Mesenchymal stem cell (in vitro differentiated cells and primary cell): ENCODE data around the gene BTBD2.

Experiments
- DNase-seq: peaks from one replicate; pipeline ENCODE4 v3.0.0-alpha.2; 2013
- H2AFZ ChIP-seq: one replicate; pipeline ENCODE4 v1.6.1; 2013; ENCODE audit warnings: low read depth, mild to moderate bottlenecking, control low read depth, inconsistent platforms, low read length, moderate library complexity
- H2AK5ac ChIP-seq: 2 replicates; pipeline ENCODE4 v1.6.1; 2013; ENCODE audit warnings: low read length, moderate library complexity, mild to moderate bottlenecking, inconsistent platforms; ENCODE audit not compliant: severe bottlenecking
- H2BK120ac ChIP-seq: one replicate; pipeline ENCODE4 v1.6.1; 2013; ENCODE audit warnings: low read depth, mild to moderate bottlenecking, inconsistent platforms, low read length, moderate library complexity
- H2BK12ac ChIP-seq, 2 experiments: one replicate each; pipeline ENCODE4 v1.6.1; 2013; ENCODE audit warnings: inconsistent platforms in 2 of 2, low read length in 2 of 2, mild to moderate bottlenecking in 2 of 2, moderate library complexity in 2 of 2, control low read depth in 1 of 2
- H2BK15ac ChIP-seq: one replicate; pipeline ENCODE4 v1.6.1; 2013; ENCODE audit warnings: mild to moderate bottlenecking, low read depth, inconsistent platforms; ENCODE audit not compliant: poor library complexity, severe bottlenecking
- H2BK5ac ChIP-seq: 2 replicates; pipeline ENCODE4 v1.6.1; 2013; ENCODE audit warnings: low read depth, mild to moderate bottlenecking, low read length, control low read depth, inconsistent platforms; ENCODE audit not compliant: poor library complexity, severe bottlenecking
- H3K14ac ChIP-seq, 2 experiments: one replicate each; pipeline ENCODE4 v1.6.1; 2013; ENCODE audit warnings: inconsistent platforms in 2 of 2, low read length in 2 of 2, control low read depth in 1 of 2, mild to moderate bottlenecking in 1 of 2, moderate library complexity in 1 of 2
- H3K18ac ChIP-seq, 2 experiments: one replicate each; pipeline ENCODE4 v1.6.1; 2013; ENCODE audit warnings: inconsistent platforms in 2 of 2, low read length in 2 of 2, control low read depth in 1 of 2, low read depth in 1 of 2, mild to moderate bottlenecking in 1 of 2
- H3K23ac ChIP-seq, 2 experiments: one replicate each; pipeline ENCODE4 v1.6.1; 2013; ENCODE audit warnings: inconsistent platforms in 2 of 2, low read length in 2 of 2, mild to moderate bottlenecking in 2 of 2, moderate library complexity in 2 of 2, control low read depth in 1 of 2
- H3K27ac ChIP-seq: 2 replicates; pipeline ENCODE4 v1.5.1; 2013; ENCODE audit warnings: mild to moderate bottlenecking, moderate library complexity, low read length, control low read depth, inconsistent platforms; ENCODE audit not compliant: poor library complexity, severe bottlenecking
- H3K27me3 ChIP-seq, 2 experiments: 2 replicates each; pipeline versions ENCODE4 v1.6.1 to v1.7.0; 2013; ENCODE audit warnings: low read length in 2 of 2, mild to moderate bottlenecking in 2 of 2, moderate library complexity in 2 of 2, control low read depth in 1 of 2, inconsistent platforms in 1 of 2; ENCODE audit not compliant: control insufficient read depth in 1 of 2, insufficient read depth in 1 of 2
- H3K36me3 ChIP-seq, 2 experiments: 2 replicates each; pipeline versions ENCODE4 v1.6.1 to v1.7.0; 2013; ENCODE audit warnings: low read length in 2 of 2, control low read depth in 1 of 2, inconsistent platforms in 1 of 2, low read depth in 1 of 2, mild to moderate bottlenecking in 1 of 2; ENCODE audit not compliant: insufficient read depth in 2 of 2, control insufficient read depth in 1 of 2
- H3K4ac ChIP-seq, 2 experiments: one replicate each; pipeline ENCODE4 v1.6.1; 2013; ENCODE audit warnings: inconsistent platforms in 2 of 2, low read length in 2 of 2, mild to moderate bottlenecking in 2 of 2, moderate library complexity in 2 of 2, control low read depth in 1 of 2, low read depth in 1 of 2
- H3K4me1 ChIP-seq: 2 replicates; pipeline ENCODE4 v1.6.1; 2013; ENCODE audit warnings: low read depth, low read length, control low read depth; ENCODE audit not compliant: control insufficient read depth, insufficient read depth
- H3K4me2 ChIP-seq: 2 replicates; pipeline ENCODE4 v1.6.1; 2013; ENCODE audit warnings: low read length, mild to moderate bottlenecking, inconsistent platforms; ENCODE audit not compliant: poor library complexity, severe bottlenecking
- H3K4me3 ChIP-seq, 2 experiments: 2 replicates each; pipeline versions ENCODE4 v1.5.1 to v1.7.0; 2013; ENCODE audit warnings: low read length in 2 of 2, mild to moderate bottlenecking in 2 of 2, control low read depth in 1 of 2, low read depth in 1 of 2; ENCODE audit not compliant: insufficient read depth in 1 of 2
- H3K79me1 ChIP-seq: replicated peaks from 2 replicates; pipeline ENCODE4 v1.6.1; 2013; ENCODE audit warnings: mild to moderate bottlenecking, control low read depth, low read length, inconsistent platforms; ENCODE audit not compliant: poor library complexity, severe bottlenecking
- H3K9ac ChIP-seq: 2 replicates; pipeline ENCODE4 v1.7.0; 2013; ENCODE audit warnings: mild to moderate bottlenecking, low read length, moderate library complexity
- H3K9me3 ChIP-seq: 2 replicates; pipeline ENCODE4 v1.7.0; 2013; ENCODE audit warnings: mild to moderate bottlenecking, low read length; ENCODE audit not compliant: control insufficient read depth
- H4K8ac ChIP-seq: one replicate; pipeline ENCODE4 v1.6.1; 2013; ENCODE audit warnings: inconsistent platforms, mild to moderate bottlenecking, low read length, moderate library complexity
- H4K91ac ChIP-seq: one replicate; pipeline ENCODE4 v1.6.1; 2013; ENCODE audit warnings: mild to moderate bottlenecking, low read length, inconsistent platforms
- WGBS: methylation state at CpG from one replicate; pipeline ENCODE4 v1.1.7; 2013; ENCODE audit warnings: mixed read lengths; 5-methylcytosine and 5-hydroxymethylcytosine counted together

BTBD2 gene

GRCh38 chr19:2047449-2048103 is 32.1 kb upstream of the BTBD2 start:
- 84% methylated on average over 20 of the region's 22 CpGs for WGBS
- peak overlapping the region; percentile 2 for H4K91ac ChIP-seq
- H2AK5ac ChIP-seq = no peak overlapping the region
- H3K27me3 ChIP-seq = no peaks in the 10 kb centered on the region
- H3K9ac ChIP-seq = no peak overlapping the region
- no peak overlapping the region for H2AFZ ChIP-seq
- peak; percentile 61 for DNase-seq
- peaks cover 48 to 66% of the 10 kb centered on the region in 2 experiments for H3K36me3 ChIP-seq
- H3K79me1 ChIP-seq = peaks cover 38% of the 10 kb centered on the region
- H2BK15ac ChIP-seq = no peak overlapping the region
- no peak overlapping the region for H2BK120ac ChIP-seq
- peak overlapping the region in 1 of 2 experiments; percentile 29 for H3K14ac ChIP-seq
- no peak overlapping the region for H3K27ac ChIP-seq
- H2BK12ac ChIP-seq = no peak overlapping the region
- H2BK5ac ChIP-seq = no peak overlapping the region
- no peaks in the 10 kb centered on the region for H3K9me3 ChIP-seq
- peak overlapping the region in 1 of 2 experiments; percentile 43 for H3K18ac ChIP-seq
- no peak overlapping the region for H3K4me2 ChIP-seq
- peaks cover 68% of the 10 kb centered on the region for H3K4me1 ChIP-seq
- H4K8ac ChIP-seq = no peak overlapping the region
- H3K4me3 ChIP-seq = no peak overlapping the region
- no peak overlapping the region for H3K23ac ChIP-seq
- H3K4ac ChIP-seq = peak overlapping the region in 1 of 2 experiments; percentile 10

- H3K27ac ChIP-seq = no peak overlapping the region
- H2AK5ac ChIP-seq = no peak overlapping the region
- no peak overlapping the region for H3K9ac ChIP-seq
- H3K79me1 ChIP-seq = peaks cover 38% of the 10 kb centered on the region
- H3K4ac ChIP-seq = no peak overlapping the region
- peaks cover 72% of the 10 kb centered on the region for H3K4me1 ChIP-seq
- no peak overlapping the region for H3K4me3 ChIP-seq
- no peaks in the 10 kb centered on the region for H3K27me3 ChIP-seq
- H3K36me3 ChIP-seq = peaks cover 52 to 71% of the 10 kb centered on the region in 2 experiments
- no peak overlapping the region for H4K91ac ChIP-seq
- no peak for DNase-seq
- no peak overlapping the region for H4K8ac ChIP-seq
- no peak overlapping the region for H2BK12ac ChIP-seq
- peak overlapping the region in 1 of 2 experiments; percentile 29 for H3K14ac ChIP-seq
- H2BK120ac ChIP-seq = no peak overlapping the region
- no peaks in the 10 kb centered on the region for H3K9me3 ChIP-seq
- H3K18ac ChIP-seq = peak overlapping the region in 1 of 2 experiments; percentile 43
- H2BK15ac ChIP-seq = peak overlapping the region; percentile 53
- H2AFZ ChIP-seq = no peak overlapping the region
- H2BK5ac ChIP-seq = no peak overlapping the region
- no peak overlapping the region for H3K23ac ChIP-seq
- 86% methylated on average over 6 of the region's 6 CpGs for WGBS
- no peak overlapping the region for H3K4me2 ChIP-seq
Observed at GRCh38 chr19:2047076-2047448, 31.5 kb upstream of the BTBD2 start.

DNA sequence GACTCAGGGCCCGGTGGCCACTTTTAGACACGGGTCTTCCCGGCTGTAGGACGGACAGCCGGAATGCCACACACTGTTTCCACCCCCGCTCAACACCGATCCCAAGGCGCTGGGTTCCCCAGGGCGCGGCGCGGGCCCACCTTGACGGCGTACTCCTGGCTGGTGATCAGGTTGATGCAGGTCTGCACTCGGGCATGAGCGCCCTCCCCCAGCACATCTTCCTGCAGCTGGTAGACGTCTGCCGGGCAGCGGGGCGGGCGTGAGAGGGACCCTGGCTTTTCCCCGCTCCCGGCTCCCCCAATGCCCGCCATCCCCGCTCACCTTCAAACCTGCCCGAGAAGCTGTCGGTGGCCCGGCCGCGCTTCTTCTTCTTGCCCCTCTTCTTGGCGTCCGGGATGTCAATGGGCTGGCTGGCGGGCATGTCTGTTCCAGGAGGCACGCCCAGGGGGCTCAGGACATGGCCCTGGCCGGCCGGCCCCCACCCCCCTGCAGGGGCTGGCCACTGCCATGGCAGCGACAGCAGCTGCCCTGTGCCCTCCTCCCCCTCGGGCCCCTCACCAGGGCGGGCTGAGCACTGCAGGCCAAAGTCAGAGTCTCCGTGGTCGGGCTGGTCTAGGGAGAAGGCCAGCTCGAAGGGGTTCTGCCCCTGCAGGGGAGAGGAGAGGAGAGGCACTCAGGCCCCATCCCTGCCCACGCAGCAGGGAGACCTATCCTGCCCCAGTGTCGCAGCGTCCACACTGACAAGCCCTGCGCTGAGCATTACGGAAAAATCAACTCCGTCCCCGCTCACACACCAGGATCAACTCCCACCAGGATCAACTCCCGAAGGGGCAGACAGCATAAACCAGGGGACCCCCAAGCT is 30.8 kb upstream of the BTBD2 start:
- Histone ChIP-seq H3K4me1 (peaks cover 71% of the 10 kb centered on the region), H3K14ac (no peak overlapping the region), H2BK12ac (no peak overlapping the region), H3K9me3 (no peaks in the 10 kb centered on the region), H4K8ac (no peak overlapping the region), H4K91ac (no peak overlapping the region), H2BK5ac (no peak overlapping the region), H3K18ac (no peak overlapping the region), H2BK120ac (no peak overlapping the region), H3K4ac (no peak overlapping the region), H3K36me3 (peaks cover 58 to 78% of the 10 kb centered on the region in 2 experiments), H2BK15ac (no peak overlapping the region), H2AK5ac (no peak overlapping the region), H3K23ac (no peak overlapping the region), H3K9ac (no peak overlapping the region), H3K27me3 (no peaks in the 10 kb centered on the region), H3K4me2 (no peak overlapping the region), H2AFZ (no peak overlapping the region), H3K4me3 (no peak overlapping the region), H3K27ac (no peak overlapping the region), H3K79me1 (peaks cover 41% of the 10 kb centered on the region)
- WGBS = 96% methylated on average over 49 of the region's 50 CpGs
- no peak for DNase-seq

DNA sequence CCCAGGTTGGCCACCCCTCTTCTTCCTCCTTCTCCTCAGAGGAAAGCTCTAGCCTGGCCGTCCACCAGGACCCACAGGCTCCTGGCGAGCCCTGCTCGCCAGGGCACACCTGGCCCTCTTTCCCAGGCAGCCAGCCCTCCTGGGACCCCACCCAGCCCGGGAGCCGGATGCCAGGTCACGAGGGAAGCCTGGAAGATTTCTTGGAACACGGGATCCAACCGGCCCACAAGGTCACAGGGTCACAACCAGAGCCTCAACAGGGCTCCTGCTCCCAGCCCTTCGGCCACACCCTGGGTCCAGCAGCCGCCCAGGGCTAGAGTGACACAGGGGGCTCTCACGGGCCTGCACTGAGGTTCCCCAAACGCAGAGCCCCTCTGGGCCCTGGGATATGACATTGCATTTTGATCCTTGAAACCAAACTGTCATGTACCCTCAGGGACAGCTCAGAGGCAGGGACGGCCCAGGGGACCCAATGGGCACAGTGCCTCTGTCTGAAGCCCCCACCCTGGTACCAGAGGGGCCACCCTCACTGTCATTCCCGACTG is 30.1 kb upstream of the BTBD2 start:
- Histone ChIP-seq H3K4ac (no peak overlapping the region), H3K4me1 (peaks cover 78% of the 10 kb centered on the region), H3K27ac (no peak overlapping the region), H3K23ac (no peak overlapping the region), H3K18ac (no peak overlapping the region), H4K8ac (no peak overlapping the region), H3K4me2 (no peak overlapping the region), H4K91ac (no peak overlapping the region), H2BK5ac (no peak overlapping the region), H2AFZ (no peak overlapping the region), H3K9ac (no peak overlapping the region), H3K9me3 (no peaks in the 10 kb centered on the region), H3K36me3 (peaks cover 65 to 85% of the 10 kb centered on the region in 2 experiments), H2AK5ac (no peak overlapping the region), H3K14ac (no peak overlapping the region), H2BK15ac (no peak overlapping the region), H2BK120ac (no peak overlapping the region), H3K79me1 (peaks cover 46% of the 10 kb centered on the region), H3K27me3 (no peaks in the 10 kb centered on the region), H3K4me3 (no peak overlapping the region), H2BK12ac (no peak overlapping the region)
- DNase-seq = no peak
- 90% methylated on average over 14 of the region's 14 CpGs for WGBS
